Measurements from ENCODE around the gene TBX4. TPM values are rescaled to one million over a fixed set of nuclear protein-coding genes. Genes with fewer than 3 reads are reported as not detected.

TBX4 gene
- polyA plus RNA-seq, 1 donor from 2014 or later, result not detected

DNA sequence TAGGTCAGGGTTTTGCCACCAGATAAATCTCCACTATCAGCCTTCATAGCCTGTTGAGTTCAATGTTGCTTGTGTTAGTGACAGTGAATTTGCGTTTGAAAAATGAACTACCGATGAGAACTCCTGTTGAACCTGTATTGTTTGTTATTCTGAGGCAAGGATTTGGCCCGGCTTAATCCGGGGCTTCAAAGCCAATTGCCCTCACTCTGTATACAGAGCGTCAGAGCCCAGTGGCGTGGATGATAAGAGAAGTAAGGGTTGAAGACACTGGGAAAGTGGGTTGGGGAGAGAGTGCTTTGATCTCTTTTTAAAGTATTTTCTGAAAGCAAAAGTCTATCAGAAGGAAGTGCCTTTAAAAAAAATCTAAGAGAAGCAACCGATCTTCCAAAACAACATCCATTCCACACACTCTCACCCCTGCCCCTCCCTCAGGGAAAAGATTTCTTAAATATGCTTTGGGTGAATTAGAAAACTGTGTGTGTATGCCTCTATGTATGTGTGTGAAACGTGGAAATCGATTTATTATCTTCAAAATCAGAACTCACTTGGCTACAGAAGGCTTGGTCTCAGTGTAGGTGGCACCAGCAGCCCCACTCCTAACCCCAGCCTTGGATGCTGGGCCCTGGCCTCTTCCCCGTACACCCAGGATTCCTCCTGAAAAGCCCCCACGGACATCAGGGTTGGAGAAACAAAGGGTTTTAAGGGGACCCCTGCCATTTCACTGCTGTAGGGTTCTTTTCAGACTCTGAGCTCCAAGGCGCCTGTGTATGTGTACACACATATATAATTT is 8.8 kb downstream of the TBX4 start:
- Mint-ChIP-seq H3K9me3 (peaks cover 0 to 5% (median 0%) of the 10 kb centered on the region in 3 donors), H3K27ac (peak overlapping the region in 1 of 3 donors; percentile 20), H3K4me1 (peaks cover 13 to 23% (median 14%) of the 10 kb centered on the region in 3 donors), H3K36me3 (peaks cover 1% of the 10 kb centered on the region), H3K27me3 (peaks cover 54% of the 10 kb centered on the region), H3K4me3 (peak overlapping the region in 1 of 4 donors; percentile 13)

DNA sequence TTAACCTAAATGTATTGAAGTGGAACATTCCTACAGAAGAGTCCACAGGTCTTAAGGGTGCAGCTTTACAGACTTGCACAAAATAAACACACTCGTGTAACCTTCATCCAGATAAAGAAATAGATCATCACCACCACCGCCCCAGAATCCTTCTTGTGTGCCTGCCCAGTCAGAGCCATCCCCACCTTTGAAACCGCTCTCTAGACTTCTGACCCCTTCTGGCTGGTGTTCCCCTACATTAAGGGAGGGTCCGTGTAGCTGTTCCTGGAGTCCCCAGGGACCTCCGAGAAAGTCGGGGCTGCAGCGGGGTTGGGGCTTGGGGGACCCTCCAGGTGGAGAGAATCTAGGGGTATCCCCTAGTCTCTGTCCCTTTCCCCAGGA is 9.4 kb downstream of the TBX4 start:
- Mint-ChIP-seq H3K4me3 (peak overlapping the region in 1 of 4 donors; percentile 28), H3K27ac (peak overlapping the region in 1 of 3 donors; percentile 20), H3K4me1 (peaks cover 13 to 23% (median 14%) of the 10 kb centered on the region in 3 donors), H3K9me3 (peaks cover 0 to 5% (median 0%) of the 10 kb centered on the region in 3 donors), H3K36me3 (peaks cover 1% of the 10 kb centered on the region), H3K27me3 (peaks cover 54% of the 10 kb centered on the region)

DNA sequence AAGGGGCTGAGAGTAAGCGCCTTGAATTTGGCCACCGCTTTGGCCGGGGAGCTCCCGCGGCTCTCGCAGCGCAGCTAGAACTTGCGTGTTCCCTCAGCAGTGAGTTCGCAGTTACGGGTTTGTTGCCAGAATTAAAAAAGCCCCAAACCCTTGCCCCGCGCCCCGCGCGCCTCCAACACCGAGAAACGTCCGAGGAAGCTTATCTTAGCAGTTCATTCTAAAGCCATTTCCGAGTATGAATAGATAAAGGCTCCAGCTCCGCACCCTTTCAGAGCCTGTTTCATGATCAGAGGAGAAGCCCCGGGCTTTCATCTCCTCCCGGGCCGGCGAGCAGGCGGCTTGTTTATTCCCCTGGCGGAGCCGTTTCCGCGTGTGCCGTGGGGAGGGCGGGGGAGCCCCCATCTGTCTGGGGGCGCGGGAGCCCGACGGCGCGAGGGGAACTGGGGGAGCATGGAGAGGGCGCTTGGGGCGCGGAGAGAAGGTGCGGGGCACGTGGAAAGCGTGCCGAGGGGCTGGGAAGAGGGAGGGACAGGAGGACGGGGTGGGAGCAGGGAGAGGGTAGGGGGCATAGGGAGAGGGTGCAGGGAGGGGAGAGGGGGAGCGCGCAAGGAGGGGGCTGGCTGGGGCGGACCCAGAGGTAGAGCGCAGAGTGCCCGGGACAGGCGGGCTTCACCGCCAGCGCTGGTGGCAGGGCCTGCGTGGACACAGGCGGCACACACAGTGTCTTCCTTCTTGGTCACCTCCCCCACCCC is 9.9 kb downstream of the TBX4 start:
- Mint-ChIP-seq H3K9me3 (peaks cover 0 to 4% (median 0%) of the 10 kb centered on the region in 3 donors), H3K4me3 (peak overlapping the region in 3 of 4 donors; percentile 51 to 86 (median 78)), H3K36me3 (peaks cover 1% of the 10 kb centered on the region), H3K27me3 (peaks cover 48% of the 10 kb centered on the region), H3K4me1 (peaks cover 10 to 21% (median 11%) of the 10 kb centered on the region in 3 donors), H3K27ac (peak overlapping the region in 1 of 3 donors; percentile 20)

DNA sequence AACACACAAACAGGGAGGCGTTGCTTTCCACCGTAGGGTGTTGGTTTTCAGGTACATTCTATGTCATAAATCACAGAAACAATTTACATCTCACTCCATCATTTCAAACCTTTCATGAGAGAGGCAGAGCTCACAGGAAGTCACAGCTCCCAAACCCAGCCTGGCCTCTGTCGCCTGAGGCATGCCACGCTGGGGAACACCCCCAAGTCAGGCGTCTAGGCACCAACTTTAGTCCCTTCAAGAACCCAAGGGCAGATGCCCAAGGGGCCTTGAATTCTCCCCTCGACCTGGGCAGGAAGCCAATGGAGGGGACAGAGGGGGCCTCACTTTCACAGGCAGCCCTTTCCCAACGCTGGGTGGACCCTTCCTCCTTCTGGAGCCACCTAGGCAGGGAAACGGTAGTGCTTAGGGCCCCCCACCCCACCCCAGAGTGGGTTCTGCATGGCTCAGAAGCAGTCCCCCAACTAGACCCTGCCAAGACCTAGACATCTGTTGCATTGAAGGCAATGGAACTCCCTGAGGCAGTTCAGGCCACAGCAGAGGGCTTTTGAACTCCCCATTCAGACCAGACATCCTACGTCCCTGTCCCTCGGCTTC is 10.6 kb downstream of the TBX4 start:
- H3K4me3 Mint-ChIP-seq, result peak overlapping the region in 1 of 4 donors; percentile 86
- peaks cover 44% of the 10 kb centered on the region for H3K27me3 Mint-ChIP-seq
- peaks cover 6 to 18% (median 10%) of the 10 kb centered on the region in 3 donors for H3K4me1 Mint-ChIP-seq
- peaks cover 0 to 1% (median 0%) of the 10 kb centered on the region in 3 donors for H3K9me3 Mint-ChIP-seq
- no peak overlapping the region for H3K27ac Mint-ChIP-seq
- peaks cover 1% of the 10 kb centered on the region for H3K36me3 Mint-ChIP-seq

DNA sequence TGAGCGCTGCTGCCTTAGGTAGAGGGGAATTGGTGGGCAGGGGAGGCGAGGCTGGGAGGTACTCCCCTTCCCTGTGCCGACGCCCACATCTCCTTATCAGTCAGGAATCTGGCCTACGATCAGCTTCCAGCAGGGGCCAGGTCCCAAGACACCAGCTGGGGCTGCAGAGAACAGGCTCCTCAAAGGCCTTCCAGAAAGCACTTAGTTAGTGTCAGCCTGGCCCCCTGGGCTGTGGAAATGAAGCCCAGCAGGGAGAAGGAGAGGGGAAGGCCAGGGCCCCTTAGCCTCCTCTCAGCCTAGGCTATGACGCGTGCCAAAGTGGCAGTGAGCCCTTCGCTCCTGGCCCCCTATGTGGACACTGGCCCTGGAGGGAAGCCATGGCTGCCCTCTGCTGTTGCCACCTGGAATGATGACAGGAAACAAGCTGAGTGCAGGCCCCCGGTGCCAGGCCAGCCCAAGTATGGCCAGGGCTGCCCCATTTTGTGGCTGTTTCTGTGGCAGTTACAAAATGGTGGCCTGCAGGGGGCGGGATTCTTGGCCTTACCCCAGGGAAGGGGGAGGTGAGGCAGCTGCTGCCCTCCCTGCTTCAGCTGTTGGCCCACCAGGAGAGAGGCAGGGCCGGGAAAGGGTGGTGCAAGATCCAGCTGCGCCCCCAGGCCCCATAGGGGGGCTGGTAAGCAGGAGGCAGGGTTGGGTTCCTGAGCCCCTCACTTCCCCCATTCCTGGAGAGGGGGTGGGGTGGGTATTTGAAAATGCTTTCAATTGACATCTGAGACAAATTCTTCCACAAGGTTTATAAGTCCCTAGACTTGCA is 11.3 kb downstream of the TBX4 start:
- Mint-ChIP-seq H3K27ac (no peak overlapping the region), H3K27me3 (peaks cover 37% of the 10 kb centered on the region), H3K36me3 (peaks cover 1% of the 10 kb centered on the region), H3K9me3 (peaks cover 0 to 1% (median 0%) of the 10 kb centered on the region in 3 donors), H3K4me3 (peak overlapping the region in 1 of 4 donors; percentile 28), H3K4me1 (peaks cover 4 to 18% (median 6%) of the 10 kb centered on the region in 3 donors)

DNA sequence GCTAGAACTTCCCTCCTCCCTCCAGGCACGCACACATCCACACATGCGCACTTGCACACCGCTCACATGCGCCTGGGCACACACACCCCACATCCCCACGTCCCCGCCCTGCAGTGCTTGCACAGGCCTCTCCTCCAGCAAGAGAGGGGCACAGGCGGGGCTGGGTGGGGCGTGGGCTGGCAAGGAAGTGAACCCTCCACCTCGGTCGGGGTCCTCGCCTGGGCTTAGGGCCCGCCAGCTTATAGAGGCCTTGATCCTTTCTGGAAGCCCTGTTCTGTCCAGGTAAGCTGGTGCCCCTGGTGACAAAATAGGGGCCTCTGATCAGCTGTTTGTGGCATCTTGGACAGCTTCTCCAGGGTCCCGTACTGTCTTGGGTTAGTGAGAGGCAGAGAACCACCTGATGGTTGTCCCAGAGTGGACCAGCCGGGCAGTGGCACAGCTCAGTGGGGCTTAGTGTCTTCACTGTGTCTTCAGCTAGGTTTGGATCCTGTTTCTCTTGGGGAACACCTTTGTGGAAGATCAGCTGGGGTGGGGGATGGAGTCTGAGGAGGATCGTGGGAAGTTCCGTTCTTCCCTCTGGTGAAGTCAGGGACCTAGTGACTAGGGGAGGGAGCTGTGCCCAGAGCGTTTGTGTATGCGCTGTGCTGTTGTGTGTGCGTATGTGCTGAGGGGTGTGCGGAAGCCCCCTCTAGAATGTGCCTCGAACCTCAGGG is 12.1 kb downstream of the TBX4 start:
- H3K4me1 Mint-ChIP-seq, result peaks cover 0 to 15% (median 6%) of the 10 kb centered on the region in 3 donors
- peaks cover 0 to 1% (median 0%) of the 10 kb centered on the region in 3 donors for H3K9me3 Mint-ChIP-seq
- no peak overlapping the region for H3K4me3 Mint-ChIP-seq
- peaks cover 32% of the 10 kb centered on the region for H3K27me3 Mint-ChIP-seq
- no peak overlapping the region for H3K27ac Mint-ChIP-seq
- H3K36me3 Mint-ChIP-seq, result peaks cover 1% of the 10 kb centered on the region

DNA sequence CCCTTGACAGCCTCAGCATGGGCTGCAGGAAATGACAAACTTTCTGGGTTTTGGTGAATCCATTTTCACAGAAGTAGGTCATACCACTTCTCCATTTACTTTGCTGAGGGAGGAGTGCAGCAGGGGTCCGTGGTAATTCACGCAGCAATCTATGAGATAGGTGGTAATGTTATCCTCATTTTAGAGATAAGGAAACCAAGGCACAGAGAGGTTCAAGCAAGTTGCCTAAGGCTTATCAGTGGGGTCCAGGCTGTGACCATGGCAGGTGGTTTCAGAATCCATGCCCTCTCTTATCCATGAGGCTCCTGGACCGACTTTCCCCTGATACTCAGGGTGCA is 12.6 kb downstream of the TBX4 start:
- Mint-ChIP-seq H3K4me1 (peaks cover 0 to 15% (median 6%) of the 10 kb centered on the region in 3 donors), H3K27me3 (peaks cover 29% of the 10 kb centered on the region), H3K9me3 (peaks cover 0 to 1% (median 0%) of the 10 kb centered on the region in 3 donors), H3K36me3 (peaks cover 1% of the 10 kb centered on the region), H3K27ac (no peak overlapping the region), H3K4me3 (no peak overlapping the region)

DNA sequence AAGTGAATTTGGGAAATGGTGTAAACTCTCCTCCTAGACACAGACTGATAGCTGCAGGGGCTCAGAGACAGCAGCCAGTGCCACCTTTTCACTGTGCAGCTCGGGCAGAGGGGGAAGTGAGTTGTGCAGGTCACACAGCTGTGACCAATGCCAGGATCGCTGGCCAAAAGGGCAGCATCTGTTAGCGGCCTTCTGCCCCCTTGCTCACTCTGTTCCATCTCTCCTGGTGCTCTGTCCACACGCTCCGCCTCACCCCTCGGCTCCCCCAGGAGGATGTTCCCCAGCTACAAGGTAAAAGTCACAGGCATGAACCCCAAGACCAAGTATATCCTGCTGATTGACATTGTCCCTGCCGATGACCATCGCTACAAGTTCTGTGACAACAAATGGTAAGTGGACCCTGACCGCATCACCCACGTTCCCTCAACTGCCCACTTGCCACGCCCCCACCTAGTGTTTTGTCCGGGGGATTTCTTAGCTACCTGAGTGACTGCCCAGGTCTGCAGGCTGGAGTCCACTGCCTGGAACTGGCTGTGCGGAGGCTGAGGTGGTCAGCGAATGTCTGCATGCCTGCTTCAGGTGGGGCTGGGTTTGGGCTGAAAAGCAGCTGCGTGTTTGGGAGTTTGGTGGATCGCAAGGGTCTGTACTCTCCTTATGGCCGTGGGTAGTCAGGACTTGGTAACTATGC is 13.5 kb downstream of the TBX4 start:
- Mint-ChIP-seq H3K27me3 (peaks cover 21% of the 10 kb centered on the region), H3K9me3 (peaks cover 0 to 1% (median 0%) of the 10 kb centered on the region in 3 donors), H3K4me3 (peak overlapping the region in 2 of 4 donors; percentile 35 to 47), H3K4me1 (peaks cover 0 to 15% (median 6%) of the 10 kb centered on the region in 3 donors), H3K27ac (no peak overlapping the region), H3K36me3 (peaks cover 1% of the 10 kb centered on the region)

DNA sequence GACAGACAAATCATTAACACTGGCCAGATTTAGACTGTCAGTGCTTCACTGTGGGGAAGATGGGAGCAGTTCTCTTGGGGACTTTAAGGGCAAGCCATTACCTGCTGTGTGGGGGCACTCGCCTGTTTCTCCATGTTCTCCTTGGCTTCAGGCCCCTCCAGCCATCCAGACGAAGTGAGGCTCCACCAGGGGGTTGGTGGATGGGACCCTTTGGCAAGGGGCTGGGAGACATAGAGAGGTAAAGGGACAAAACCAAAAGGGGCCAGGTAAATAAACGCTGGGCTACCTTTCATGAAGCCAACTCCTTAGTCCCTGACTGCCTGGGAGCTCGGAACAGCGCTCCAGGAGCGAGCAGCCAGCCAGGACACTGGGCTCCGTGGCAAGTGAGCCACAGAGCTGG is 14.0 kb downstream of the TBX4 start:
- Mint-ChIP-seq H3K4me1 (peaks cover 0 to 15% (median 6%) of the 10 kb centered on the region in 3 donors), H3K9me3 (peaks cover 0 to 1% (median 0%) of the 10 kb centered on the region in 3 donors), H3K36me3 (peaks cover 1% of the 10 kb centered on the region), H3K27me3 (peaks cover 16% of the 10 kb centered on the region), H3K4me3 (no peak overlapping the region), H3K27ac (no peak overlapping the region)

DNA sequence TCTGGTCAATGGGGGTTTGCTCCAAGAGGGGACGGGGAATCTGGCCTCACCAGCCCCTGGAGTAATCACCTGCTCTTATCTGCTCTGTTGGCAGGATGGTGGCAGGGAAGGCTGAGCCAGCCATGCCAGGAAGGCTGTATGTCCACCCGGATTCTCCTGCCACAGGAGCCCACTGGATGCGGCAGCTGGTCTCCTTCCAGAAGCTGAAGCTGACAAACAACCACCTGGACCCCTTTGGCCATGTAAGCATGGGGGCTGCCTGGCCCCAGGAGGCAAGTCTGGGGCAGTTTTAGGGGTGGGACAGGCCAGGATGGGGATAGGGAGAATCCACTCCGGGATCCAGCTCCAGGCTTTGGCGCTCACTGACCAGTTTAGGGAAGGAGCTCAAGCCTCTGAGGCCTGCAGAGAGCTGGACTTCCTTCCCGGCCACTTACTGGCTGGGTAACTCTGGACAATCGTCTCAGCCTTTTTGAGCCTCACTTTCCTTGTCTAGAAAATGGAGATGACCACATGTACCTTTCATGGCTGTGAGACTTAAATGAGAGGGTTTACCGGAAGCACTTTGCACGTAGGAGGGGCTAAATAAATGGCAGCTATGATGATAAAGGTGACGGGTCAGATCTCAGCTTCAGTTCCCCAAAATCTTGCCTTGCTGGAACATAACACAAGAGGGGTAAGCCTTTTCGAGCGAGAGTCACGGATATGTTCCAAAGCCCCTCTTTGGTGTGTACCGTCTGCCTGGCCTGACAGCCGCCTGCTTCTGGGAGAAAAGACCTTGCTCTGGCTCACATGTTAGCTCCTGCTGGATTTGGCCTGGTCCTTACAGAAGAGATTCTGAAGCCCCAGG is 15.4 kb downstream of the TBX4 start:
- H3K27ac Mint-ChIP-seq, result peak overlapping the region in 1 of 3 donors; percentile 23
- H3K4me3 Mint-ChIP-seq, result peak overlapping the region in 2 of 4 donors; percentile 27 to 71
- peaks cover under 1% of the 10 kb centered on the region for H3K36me3 Mint-ChIP-seq
- peaks cover 0 to 7% (median 5%) of the 10 kb centered on the region in 3 donors for H3K4me1 Mint-ChIP-seq
- peaks cover 0 to 1% (median 0%) of the 10 kb centered on the region in 3 donors for H3K9me3 Mint-ChIP-seq
- H3K27me3 Mint-ChIP-seq, result peaks cover 6% of the 10 kb centered on the region

DNA sequence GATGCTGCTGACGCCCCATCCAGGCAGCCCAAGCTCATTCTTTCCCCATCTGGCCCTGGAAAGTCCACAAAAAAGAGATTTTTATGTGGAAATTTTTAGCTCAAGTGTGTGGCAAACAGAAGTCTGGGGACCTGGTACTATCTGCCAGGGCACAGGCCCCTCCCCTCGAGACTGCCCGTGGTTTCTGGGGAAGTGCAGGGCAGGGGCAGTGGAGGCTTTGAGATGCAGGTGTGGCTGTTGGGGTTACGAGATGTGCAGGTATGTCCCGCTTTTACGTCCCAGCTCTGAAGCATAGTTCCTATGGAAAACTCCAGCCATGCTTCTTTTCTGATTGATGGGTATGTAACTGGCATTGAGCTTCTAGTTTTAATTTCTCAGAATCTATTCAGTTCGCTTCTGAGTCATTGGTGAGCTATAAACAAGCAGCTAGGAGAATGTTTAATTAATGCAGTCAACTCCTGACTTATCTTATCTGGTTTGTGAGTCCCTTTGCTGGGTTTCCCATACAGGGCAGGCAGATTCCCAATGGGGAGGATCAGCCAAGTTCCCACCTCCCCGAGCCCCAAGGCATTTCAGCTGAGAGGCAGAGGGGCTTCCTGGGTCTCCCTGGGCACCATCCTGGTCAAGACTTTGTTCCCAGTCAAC is 16.2 kb downstream of the TBX4 start:
- Mint-ChIP-seq H3K27ac (peak overlapping the region in 1 of 3 donors; percentile 23), H3K4me1 (peaks cover 0 to 6% (median 5%) of the 10 kb centered on the region in 3 donors), H3K4me3 (peak overlapping the region in 2 of 4 donors; percentile 27 to 71), H3K27me3 (peaks cover 3% of the 10 kb centered on the region), H3K9me3 (peaks cover 0 to 1% (median 0%) of the 10 kb centered on the region in 3 donors), H3K36me3 (no peaks in the 10 kb centered on the region)

DNA sequence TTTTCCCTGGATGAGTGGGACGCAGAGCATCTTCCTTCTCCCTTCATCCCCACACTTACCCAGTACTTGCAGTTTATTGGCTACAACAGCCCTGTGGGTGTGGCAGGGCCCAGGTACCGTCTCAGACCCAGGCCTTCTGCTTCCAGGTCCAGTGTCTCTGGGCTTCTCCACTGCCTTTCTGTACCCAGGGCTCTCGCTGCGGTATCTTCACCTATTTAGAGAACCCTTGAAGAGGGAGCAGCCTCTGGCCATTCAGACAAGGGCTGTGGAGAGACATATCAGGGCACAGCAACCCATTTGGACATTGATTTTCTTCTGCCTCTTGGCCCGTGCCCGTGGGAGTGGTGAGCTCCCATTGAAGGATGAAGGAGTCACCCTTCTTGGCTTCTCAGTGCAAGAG is 17.3 kb downstream of the TBX4 start:
- Mint-ChIP-seq H3K36me3 (no peaks in the 10 kb centered on the region), H3K27me3 (peaks cover 3% of the 10 kb centered on the region), H3K4me3 (no peak overlapping the region), H3K9me3 (peaks cover 0 to 1% (median 0%) of the 10 kb centered on the region in 3 donors), H3K27ac (no peak overlapping the region), H3K4me1 (peaks cover 0 to 6% (median 5%) of the 10 kb centered on the region in 3 donors)

All from IgD-negative memory B cell (primary cell).